Left lung (tissue), 10 donors: Measurements from ENCODE around the gene ECE1. TPM values are rescaled to one million over a fixed set of nuclear protein-coding genes. Genes with fewer than 3 reads are reported as not detected.

Experiments used
- ATAC-seq: fragments of 200-7000 bp; cut with Tn5 transposase; one replicate; pipeline ENCODE4 v1.9.1; 2020; ENCODE audit warnings: moderate library complexity
- DNase-seq, 4 donors: peaks; one replicate each; pipeline ENCODE4 v3.0.0-alpha.2; 2013 to 2020
- H3K27ac ChIP-seq, 2 donors: fragments of 200-600 bp; sonication (generic) in 1 of 2; one replicate each; pipeline versions ENCODE4 v1.5.0 to v1.8.0; 2020 to 2021
- H3K27me3 ChIP-seq, 2 donors: fragments of 200-600 bp; sonication (generic) in 1 of 2; one replicate each; pipeline versions ENCODE4 v1.5.0 to v1.8.0; 2020 to 2021
- H3K36me3 ChIP-seq, 2 donors: fragments of 200-600 bp; sonication (generic) in 1 of 2; one replicate each; pipeline versions ENCODE4 v1.5.0 to v1.8.0; 2020 to 2021
- H3K4me1 ChIP-seq, 2 donors: fragments of 200-600 bp; one replicate each; pipeline ENCODE4 v1.8.0; 2021
- H3K4me3 ChIP-seq, 2 donors: fragments of 200-600 bp; sonication (generic) in 1 of 2; one replicate each; pipeline versions ENCODE4 v1.5.0 to v1.8.0; 2020 to 2021; ENCODE audit warnings: mild to moderate bottlenecking in 1 of 2
- H3K9me3 ChIP-seq, 2 donors: fragments of 200-600 bp; sonication (generic) in 1 of 2; one replicate each; pipeline versions ENCODE4 v1.5.0 to v1.8.0; 2020 to 2021
- CTCF ChIP-seq, 2 donors: fragments of 200-600 bp; sonication (generic) in 1 of 2; IDR thresholded peaks; one replicate each; pipeline versions ENCODE4 v1.5.0 to v1.8.0; 2021; ENCODE audit warnings: antibody characterized with exemption in 2 of 2
- intact Hi-C, 2 donors: fragments of 100-400 bp; cut with DNase I; formaldehyde crosslinking; loops; one replicate each; pipeline versions ENCODE4 v1.11.2 to v1.14.2; 2022
- polyA plus RNA-seq, 6 donors: library from polyadenylated mRNA; unstranded; fragments of 120-200 nt; gene quantifications; one replicate each; pipeline ENCODE4 v1.2.1, GENCODE V29; 2013; ENCODE audit not compliant: insufficient read length in 6 of 6
- total RNA-seq, 2 donors: library from RNA; stranded (reverse); fragmentation: NEBNext Ultra II Directional; extraction: Animal tissue kit (Norgen Biotek cat#: 25700); gene quantifications; one replicate each; pipeline ENCODE4 v1.2.1, GENCODE V29; 2021
- donor health status: DM: no; HTN: yes; CAD: no.
- donor health status: DM: no; HTN: no; CAD: no.

ECE1 gene
- total and polyA plus RNA-seq, 8 donors = 76.7 to 107 (median 83.3) TPM

GRCh38 chr1:21330544-21330943 is 40.3 kb upstream of the ECE1 start:
- Histone ChIP-seq H3K4me3 (no peak overlapping the region), H3K9me3 (no peaks in the 10 kb centered on the region), H3K4me1 (peaks cover 29 to 87% of the 10 kb centered on the region in 2 donors), H3K36me3 (no peaks in the 10 kb centered on the region), H3K27ac (no peak overlapping the region), H3K27me3 (no peaks in the 10 kb centered on the region)
- DNase-seq = no peak
- ATAC-seq = no peak
- no peak for TF ChIP-seq CTCF (IDR thresholded peaks at IDR 0.05)
- intact Hi-C loops = loop anchor here in 1 of 2 donors (10.0 kb wide), 1 partner anchor 66 kb away; no protein-coding TSS in a partner anchor

- ATAC-seq = peak; percentile 42
- no peak overlapping the region for H3K4me3 ChIP-seq
- intact Hi-C loops = no loop called here
- H3K9me3 ChIP-seq = no peaks in the 10 kb centered on the region
- H3K36me3 ChIP-seq = no peaks in the 10 kb centered on the region
- H3K4me1 ChIP-seq = peaks cover 25 to 87% of the 10 kb centered on the region in 2 donors
- H3K27me3 ChIP-seq = no peaks in the 10 kb centered on the region
- H3K27ac ChIP-seq = peak overlapping the region; percentile 23 to 60
- TF ChIP-seq CTCF (IDR thresholded peaks at IDR 0.05) = no peak
- no peak for DNase-seq
These were observed 39.1 kb upstream of the ECE1 start for GRCh38 chr1:21329209-21329844.

- no peaks in the 10 kb centered on the region for H3K9me3 ChIP-seq
- no peak for TF ChIP-seq CTCF (IDR thresholded peaks at IDR 0.05)
- H3K27me3 ChIP-seq = no peaks in the 10 kb centered on the region
- no peaks in the 10 kb centered on the region for H3K36me3 ChIP-seq
- DNase-seq (no peak), ATAC-seq (no peak)
- H3K4me3 ChIP-seq = no peak overlapping the region
- H3K4me1 ChIP-seq = peaks cover 31 to 87% of the 10 kb centered on the region in 2 donors
- intact Hi-C loops = no loop called here
- no peak overlapping the region for H3K27ac ChIP-seq
These were observed 37.5 kb upstream of the ECE1 start for GRCh38 chr1:21327566-21328323.

GRCh38 chr1:21326861-21327344 is 36.6 kb upstream of the ECE1 start:
- Histone ChIP-seq H3K4me3 (no peak overlapping the region), H3K9me3 (no peaks in the 10 kb centered on the region), H3K36me3 (no peaks in the 10 kb centered on the region), H3K27me3 (no peaks in the 10 kb centered on the region), H3K4me1 (peaks cover 35 to 90% of the 10 kb centered on the region in 2 donors), H3K27ac (peak overlapping the region in 1 of 2 donors; percentile 92)
- no peak for TF ChIP-seq CTCF (IDR thresholded peaks at IDR 0.05)
- ATAC-seq (no peak), DNase-seq (no peak)
- intact Hi-C loops = no loop called here

- Histone ChIP-seq H3K27ac (peak overlapping the region; percentile 86 to 92), H3K4me1 (peaks cover 34 to 91% of the 10 kb centered on the region in 2 donors), H3K27me3 (no peaks in the 10 kb centered on the region), H3K36me3 (no peaks in the 10 kb centered on the region), H3K9me3 (no peaks in the 10 kb centered on the region), H3K4me3 (no peak overlapping the region)
- DNase-seq (no peak), ATAC-seq (no peak)
- no peak for TF ChIP-seq CTCF (IDR thresholded peaks at IDR 0.05)
- intact Hi-C loops = no loop called here
These were observed 35.6 kb upstream of the ECE1 start for GRCh38 chr1:21325731-21326387.
